Bronchial epithelial cell (primary cell): Measurements from ENCODE around the gene MINDY4. TPM values are rescaled to one million over a fixed set of nuclear protein-coding genes. Genes with fewer than 3 reads are reported as not detected.

Experiments
- DNase-seq: peaks from one replicate; pipeline ENCODE4 v3.0.0-alpha.2; 2010; ENCODE audit warnings: low read depth
- FAIRE-seq: peaks from 2 replicates; lab custom pipeline; 2011; peaks lifted over from hg19 to GRCh38; lab: Jason Lieb, UNC
- H3K27me3 ChIP-seq: 2 replicates; pipeline ENCODE4 v1.5.1; 2011; ENCODE audit warnings: low read length; ENCODE audit not compliant: control insufficient read depth, insufficient read depth
- H3K36me3 ChIP-seq: 2 replicates; pipeline ENCODE4 v1.5.1; 2011; ENCODE audit warnings: low read length; ENCODE audit not compliant: control insufficient read depth, insufficient read depth
- H3K4me3 ChIP-seq: 2 replicates; pipeline ENCODE4 v1.5.1; 2011; ENCODE audit warnings: mild to moderate bottlenecking, low read depth, low read length, control low read depth
- total RNA-seq: library from RNA; depleted of rRNA; stranded (reverse); fragments of >200 nt; gene quantifications from 2 replicates; pipeline ENCODE4 v1.2.1, GENCODE V29; 2014
- TF ChIP-seq, protein P1 (sequence below): IDR thresholded peaks from 2 replicates; pipeline ENCODE4 v1.5.1; 2011; ENCODE audit warnings: mild to moderate bottlenecking, moderate library complexity, low read length, control low read depth, inconsistent platforms; ENCODE audit not compliant: insufficient read depth, severe bottlenecking

The MINDY4 gene
- total RNA-seq, 1 donor from 2014 or later = 1.1 TPM

DNA sequence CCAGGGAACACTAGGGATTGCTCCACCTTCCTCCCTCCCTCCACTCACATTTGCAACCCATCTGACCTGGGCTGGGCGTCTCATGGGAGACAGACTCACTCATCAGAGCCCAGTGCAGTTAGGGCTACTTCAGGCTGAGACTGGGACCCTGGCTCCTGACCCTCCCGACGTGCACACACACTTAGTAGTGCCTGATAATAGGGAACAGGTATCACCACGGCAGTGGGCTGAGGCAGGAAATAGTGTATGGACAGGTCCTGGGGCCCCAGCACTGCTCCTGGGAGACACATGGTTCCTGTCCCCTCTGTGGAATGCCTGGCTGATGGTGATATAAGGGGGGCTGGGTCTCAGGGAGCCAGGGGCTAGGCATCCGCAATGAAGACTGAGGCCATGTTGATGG, 154.7 kb downstream of the MINDY4 start:
- Histone ChIP-seq H3K36me3 (no peaks in the 10 kb centered on the region), H3K27me3 (no peaks in the 10 kb centered on the region), H3K4me3 (no peak overlapping the region)
- TF ChIP-seq, protein P1, sequence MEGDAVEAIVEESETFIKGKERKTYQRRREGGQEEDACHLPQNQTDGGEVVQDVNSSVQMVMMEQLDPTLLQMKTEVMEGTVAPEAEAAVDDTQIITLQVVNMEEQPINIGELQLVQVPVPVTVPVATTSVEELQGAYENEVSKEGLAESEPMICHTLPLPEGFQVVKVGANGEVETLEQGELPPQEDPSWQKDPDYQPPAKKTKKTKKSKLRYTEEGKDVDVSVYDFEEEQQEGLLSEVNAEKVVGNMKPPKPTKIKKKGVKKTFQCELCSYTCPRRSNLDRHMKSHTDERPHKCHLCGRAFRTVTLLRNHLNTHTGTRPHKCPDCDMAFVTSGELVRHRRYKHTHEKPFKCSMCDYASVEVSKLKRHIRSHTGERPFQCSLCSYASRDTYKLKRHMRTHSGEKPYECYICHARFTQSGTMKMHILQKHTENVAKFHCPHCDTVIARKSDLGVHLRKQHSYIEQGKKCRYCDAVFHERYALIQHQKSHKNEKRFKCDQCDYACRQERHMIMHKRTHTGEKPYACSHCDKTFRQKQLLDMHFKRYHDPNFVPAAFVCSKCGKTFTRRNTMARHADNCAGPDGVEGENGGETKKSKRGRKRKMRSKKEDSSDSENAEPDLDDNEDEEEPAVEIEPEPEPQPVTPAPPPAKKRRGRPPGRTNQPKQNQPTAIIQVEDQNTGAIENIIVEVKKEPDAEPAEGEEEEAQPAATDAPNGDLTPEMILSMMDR = no peak
- no peak for FAIRE-seq
- DNase-seq = no peak

DNA sequence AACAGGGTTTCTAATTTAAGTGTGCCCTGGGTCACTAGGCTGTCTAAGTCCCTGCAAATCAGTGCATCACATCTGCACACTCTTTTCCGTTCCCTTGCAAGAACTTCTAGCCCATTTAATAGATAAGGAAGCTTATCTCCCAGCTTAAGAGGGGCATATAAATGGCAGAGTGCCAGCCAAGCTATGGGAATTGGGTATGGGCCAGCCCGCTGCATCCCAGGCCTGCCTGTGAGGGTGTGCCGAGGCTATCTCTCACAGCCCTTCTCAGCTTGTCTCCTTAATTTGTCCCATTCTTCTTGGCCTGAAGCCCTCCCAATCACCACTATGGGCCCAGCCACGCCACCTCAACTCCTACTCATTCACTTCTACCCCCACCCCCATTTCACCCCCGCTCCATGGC, 155.1 kb downstream of the MINDY4 start:
- DNase-seq = no peak
- Histone ChIP-seq H3K36me3 (no peaks in the 10 kb centered on the region), H3K27me3 (no peaks in the 10 kb centered on the region), H3K4me3 (no peak overlapping the region)
- no peak for FAIRE-seq
- TF ChIP-seq, protein P1 = no peak

DNA sequence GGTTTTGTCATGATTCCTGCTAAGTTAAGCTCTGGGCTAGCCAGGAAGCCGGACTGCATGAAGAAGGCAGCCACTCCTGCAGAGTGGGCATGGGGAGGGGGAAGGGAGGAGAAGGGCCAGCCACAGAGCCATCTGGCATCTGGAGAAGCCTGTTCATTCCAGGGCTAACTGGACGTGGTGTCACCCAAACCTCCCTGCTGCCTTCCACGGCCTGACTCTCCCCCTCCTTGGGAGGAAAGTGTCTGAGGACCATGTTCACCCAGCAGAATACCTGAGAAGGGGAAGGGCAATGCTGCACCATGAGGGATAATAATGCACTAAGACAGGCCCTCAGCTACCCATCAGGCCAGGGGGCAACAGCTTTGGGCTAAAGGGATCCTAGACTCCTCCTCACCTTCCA, 155.8 kb downstream of the MINDY4 start:
- no peak for DNase-seq
- H3K36me3 ChIP-seq = no peaks in the 10 kb centered on the region
- TF ChIP-seq, protein P1 = no peak
- H3K4me3 ChIP-seq = no peak overlapping the region
- peaks cover 1% of the 10 kb centered on the region for H3K27me3 ChIP-seq
- FAIRE-seq = no peak

DNA sequence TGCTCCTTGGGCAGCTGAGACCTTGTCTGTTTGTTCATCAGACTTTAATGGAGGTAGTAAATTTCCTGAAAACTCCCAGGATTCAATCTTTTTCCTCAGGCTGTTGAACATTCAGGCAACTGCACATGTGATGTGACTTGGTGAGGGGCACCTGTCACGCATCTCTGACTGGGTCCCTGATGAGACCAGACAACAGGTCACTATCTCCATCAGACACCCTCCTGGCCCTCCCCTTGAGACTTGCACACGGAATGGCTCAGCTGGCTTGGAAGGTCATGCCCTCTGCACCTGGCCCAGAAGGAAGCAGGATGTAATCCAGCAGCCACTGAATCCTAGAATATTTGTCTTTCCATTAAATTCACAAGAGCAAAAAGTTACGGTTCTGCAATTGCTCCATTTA, 156.3 kb downstream of the MINDY4 start:
- TF ChIP-seq, protein P1 = no peak
- Histone ChIP-seq H3K27me3 (peaks cover 1% of the 10 kb centered on the region), H3K4me3 (no peak overlapping the region), H3K36me3 (no peaks in the 10 kb centered on the region)
- DNase-seq (no peak), FAIRE-seq (no peak)

DNA sequence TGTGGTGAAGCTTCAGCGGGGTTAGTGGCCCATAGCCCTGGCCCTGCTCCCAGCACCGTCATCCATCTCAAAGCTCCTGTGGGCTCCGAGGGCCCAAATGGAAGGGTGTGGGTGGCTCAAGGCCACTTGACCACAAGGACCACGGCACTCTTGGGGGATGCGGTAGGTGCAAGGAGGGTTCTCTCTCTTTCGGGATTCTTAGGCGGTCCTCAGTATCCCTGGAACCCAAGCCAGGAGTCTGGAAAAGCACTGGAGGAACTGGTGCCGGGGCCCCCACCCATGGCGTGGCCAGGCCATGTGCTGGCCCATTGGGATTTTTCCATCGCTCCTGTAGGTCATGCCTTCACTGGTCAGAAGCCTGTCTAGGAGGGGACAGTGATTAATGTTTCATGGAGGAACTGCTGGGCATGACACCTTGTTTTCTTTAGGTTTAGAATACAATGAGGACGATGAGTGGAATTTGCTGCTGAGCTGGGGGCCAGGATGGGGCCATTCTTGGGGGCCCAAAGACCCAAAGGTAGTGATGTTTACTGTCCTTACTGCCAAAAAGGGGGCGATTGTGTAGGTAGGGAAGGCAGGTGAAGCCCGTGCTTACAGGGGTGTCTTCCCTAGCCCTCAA, 157.1 kb downstream of the MINDY4 start:
- no peak for DNase-seq
- peaks cover 1% of the 10 kb centered on the region for H3K27me3 ChIP-seq
- no peak overlapping the region for H3K4me3 ChIP-seq
- no peak for FAIRE-seq
- H3K36me3 ChIP-seq = no peaks in the 10 kb centered on the region
- TF ChIP-seq, protein P1 = no peak

DNA sequence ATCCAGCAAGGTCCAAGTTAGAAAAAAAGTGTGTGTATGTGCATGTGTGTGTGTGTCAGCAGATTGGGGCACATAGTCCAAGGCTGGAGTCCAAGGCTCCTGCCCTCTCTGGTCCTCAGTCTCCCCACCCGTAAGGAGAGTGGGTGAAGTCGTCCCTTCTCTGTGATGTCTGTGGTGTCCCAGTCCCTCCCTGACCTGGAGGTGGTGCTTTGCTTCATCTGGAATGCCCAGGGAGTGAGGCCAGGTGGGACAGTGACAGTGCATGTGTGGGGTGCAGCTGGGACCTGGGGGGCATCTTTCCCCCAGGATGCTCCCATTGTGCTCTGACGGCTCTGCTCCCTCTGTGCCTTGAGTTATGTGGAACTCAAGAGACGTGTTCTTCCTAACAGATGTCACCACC, 158.5 kb downstream of the MINDY4 start:
- no peak for DNase-seq
- no peaks in the 10 kb centered on the region for H3K36me3 ChIP-seq
- H3K4me3 ChIP-seq = no peak overlapping the region
- peaks cover 1% of the 10 kb centered on the region for H3K27me3 ChIP-seq
- no peak for FAIRE-seq
- TF ChIP-seq, protein P1 = no peak
